ENCODE measurements around the gene VPS16.

VPS16 gene

DNA sequence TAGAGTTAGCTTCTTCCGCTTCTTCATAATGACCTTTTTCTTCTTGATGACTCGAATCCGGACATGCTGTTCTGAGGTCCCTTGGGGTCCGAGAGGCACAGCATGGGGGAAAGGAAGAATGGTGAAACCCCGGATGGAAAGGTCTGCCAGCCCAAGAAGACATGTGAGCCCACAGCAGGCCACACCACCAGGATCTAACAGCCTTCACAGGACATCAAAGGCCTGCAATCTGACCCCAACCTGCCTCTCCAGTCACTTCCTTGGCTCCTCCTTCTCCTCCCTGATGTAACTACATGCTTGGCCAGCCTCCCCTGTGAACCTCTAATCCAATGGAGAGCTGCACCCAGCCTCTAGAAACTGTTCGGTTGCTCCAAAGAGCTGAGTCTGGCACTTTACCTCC is 41.7 kb upstream of the VPS16 start:
- no peak overlapping the region for H3K4me2 ChIP-seq
- no peaks in the 10 kb centered on the region for H3K4me1 ChIP-seq (ENCODE audit: low read depth, poor library complexity, severe bottlenecking)
- no peaks in the 10 kb centered on the region for H3K27me3 ChIP-seq (ENCODE audit: insufficient read depth, low read depth)
- H3K9ac ChIP-seq: no peak overlapping the region
- no peaks in the 10 kb centered on the region for H3K36me3 ChIP-seq (ENCODE audit: insufficient read depth)
- H3K4me3 ChIP-seq (IDR thresholded peaks at IDR 0.05; ENCODE audit: insufficient read depth, low read depth, low read length): no peak overlapping the region
- H4K20me1 ChIP-seq (ENCODE audit: insufficient read depth): no peaks in the 10 kb centered on the region
- no peak overlapping the region for H3K27ac ChIP-seq
- TF ChIP-seq, protein P1, sequence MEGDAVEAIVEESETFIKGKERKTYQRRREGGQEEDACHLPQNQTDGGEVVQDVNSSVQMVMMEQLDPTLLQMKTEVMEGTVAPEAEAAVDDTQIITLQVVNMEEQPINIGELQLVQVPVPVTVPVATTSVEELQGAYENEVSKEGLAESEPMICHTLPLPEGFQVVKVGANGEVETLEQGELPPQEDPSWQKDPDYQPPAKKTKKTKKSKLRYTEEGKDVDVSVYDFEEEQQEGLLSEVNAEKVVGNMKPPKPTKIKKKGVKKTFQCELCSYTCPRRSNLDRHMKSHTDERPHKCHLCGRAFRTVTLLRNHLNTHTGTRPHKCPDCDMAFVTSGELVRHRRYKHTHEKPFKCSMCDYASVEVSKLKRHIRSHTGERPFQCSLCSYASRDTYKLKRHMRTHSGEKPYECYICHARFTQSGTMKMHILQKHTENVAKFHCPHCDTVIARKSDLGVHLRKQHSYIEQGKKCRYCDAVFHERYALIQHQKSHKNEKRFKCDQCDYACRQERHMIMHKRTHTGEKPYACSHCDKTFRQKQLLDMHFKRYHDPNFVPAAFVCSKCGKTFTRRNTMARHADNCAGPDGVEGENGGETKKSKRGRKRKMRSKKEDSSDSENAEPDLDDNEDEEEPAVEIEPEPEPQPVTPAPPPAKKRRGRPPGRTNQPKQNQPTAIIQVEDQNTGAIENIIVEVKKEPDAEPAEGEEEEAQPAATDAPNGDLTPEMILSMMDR (conservative IDR thresholded peaks at IDR 0.05; ENCODE audit: low read depth, low read length): no peak
- no peak overlapping the region for H2AFZ ChIP-seq (ENCODE audit: low read depth)
- H3K79me2 ChIP-seq (ENCODE audit: insufficient read depth, low read depth): no peaks in the 10 kb centered on the region

GRCh38 chr20:2799271-2799670 is 41.3 kb upstream of the VPS16 start:
- H3K4me3 ChIP-seq (IDR thresholded peaks at IDR 0.05; ENCODE audit: insufficient read depth, low read depth, low read length): no peak overlapping the region
- no peak overlapping the region for H3K27ac ChIP-seq
- no peak overlapping the region for H3K4me2 ChIP-seq
- no peaks in the 10 kb centered on the region for H4K20me1 ChIP-seq (ENCODE audit: insufficient read depth)
- no peak overlapping the region for H3K9ac ChIP-seq
- H3K4me1 ChIP-seq (ENCODE audit: low read depth, poor library complexity, severe bottlenecking): no peaks in the 10 kb centered on the region
- TF ChIP-seq, protein P1 (conservative IDR thresholded peaks at IDR 0.05; ENCODE audit: low read depth, low read length): no peak
- no peaks in the 10 kb centered on the region for H3K27me3 ChIP-seq (ENCODE audit: insufficient read depth, low read depth)
- H2AFZ ChIP-seq (ENCODE audit: low read depth): no peak overlapping the region
- no peaks in the 10 kb centered on the region for H3K36me3 ChIP-seq (ENCODE audit: insufficient read depth)
- H3K79me2 ChIP-seq (ENCODE audit: insufficient read depth, low read depth): no peaks in the 10 kb centered on the region

- TF ChIP-seq, protein P1 (conservative IDR thresholded peaks at IDR 0.05; ENCODE audit: low read depth, low read length): no peak
- no peaks in the 10 kb centered on the region for H3K79me2 ChIP-seq (ENCODE audit: insufficient read depth, low read depth)
- H3K4me1 ChIP-seq (ENCODE audit: low read depth, poor library complexity, severe bottlenecking): no peaks in the 10 kb centered on the region
- no peak overlapping the region for H3K4me3 ChIP-seq (IDR thresholded peaks at IDR 0.05; ENCODE audit: insufficient read depth, low read depth, low read length)
- H3K27me3 ChIP-seq (ENCODE audit: insufficient read depth, low read depth): no peaks in the 10 kb centered on the region
- H2AFZ ChIP-seq (ENCODE audit: low read depth): no peak overlapping the region
- no peaks in the 10 kb centered on the region for H3K36me3 ChIP-seq (ENCODE audit: insufficient read depth)
- no peak overlapping the region for H3K27ac ChIP-seq
- H3K4me2 ChIP-seq: no peak overlapping the region
- no peak overlapping the region for H3K9ac ChIP-seq
- H4K20me1 ChIP-seq (ENCODE audit: insufficient read depth): no peaks in the 10 kb centered on the region
These were observed 40.6 kb upstream of the VPS16 start for GRCh38 chr20:2799688-2800520.

DNA sequence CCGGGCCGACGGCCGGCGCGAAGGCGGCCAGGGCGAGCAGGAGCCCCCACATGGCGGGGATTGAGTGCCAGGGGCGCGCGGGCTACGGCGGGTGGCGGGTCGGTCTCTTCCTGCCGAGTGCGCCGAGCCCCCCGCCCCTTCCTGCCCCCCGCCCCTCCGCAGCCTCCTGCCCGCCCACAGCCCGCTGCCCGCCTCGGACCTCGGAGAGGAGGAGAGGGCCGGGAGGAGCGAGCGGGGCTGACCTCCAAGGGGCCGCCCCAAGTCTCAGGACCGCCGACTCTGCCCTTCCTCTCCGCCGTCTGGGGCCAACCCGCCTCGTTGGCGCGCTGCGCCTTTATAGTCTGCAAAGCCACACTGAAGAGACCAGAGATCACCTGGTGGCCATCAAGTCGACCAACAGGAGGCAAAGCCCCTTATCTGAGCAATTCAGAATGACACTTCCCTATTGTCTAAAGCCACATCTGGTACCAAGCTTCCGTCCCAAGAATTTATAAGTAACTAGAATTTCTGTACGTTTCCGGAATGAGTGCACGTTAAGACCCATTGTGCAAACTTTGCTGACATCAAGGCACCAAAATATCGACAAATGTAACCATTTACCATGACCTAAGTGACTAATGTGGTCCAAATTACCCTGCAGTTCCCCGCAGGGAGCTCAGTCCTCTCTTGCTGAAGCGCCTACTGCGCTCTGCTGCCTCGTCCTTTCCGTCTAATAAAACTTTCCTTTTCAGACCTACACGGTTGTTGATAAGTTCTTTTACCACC is 39.8 kb upstream of the VPS16 start, which contains the start of gene CPXM1:
CPXM1 (minus strand) TSS at position 107 of the 765 bp plus-strand sequence; CDS start at position 52, 55 bp downstream.
- no peak within 1 kb of the TSS for H2AFZ ChIP-seq (ENCODE audit: low read depth)

More for the DNA sequence above, 39.8 kb upstream of the VPS16 start, which contains the start of gene CPXM1:
- Histone ChIP-seq H3K4me1 (ENCODE audit: low read depth, poor library complexity, severe bottlenecking) (no peaks in the 10 kb centered on the region), H3K79me2 (ENCODE audit: insufficient read depth, low read depth) (no peaks in the 10 kb centered on the region), H3K27ac (no peak within 1 kb of the TSS), H3K9ac (no peak within 1 kb of the TSS), H3K4me3 (IDR thresholded peaks at IDR 0.05; ENCODE audit: insufficient read depth, low read depth, low read length) (no peak within 1 kb of the TSS), H3K36me3 (ENCODE audit: insufficient read depth) (no peaks in the 10 kb centered on the region), H3K27me3 (ENCODE audit: insufficient read depth, low read depth) (no peaks in the 10 kb centered on the region), H3K4me2 (no peak within 1 kb of the TSS), H4K20me1 (ENCODE audit: insufficient read depth) (no peaks in the 10 kb centered on the region)
- TF ChIP-seq, protein P1 (conservative IDR thresholded peaks at IDR 0.05; ENCODE audit: low read depth, low read length): no peak
